ENCODE measurements around the gene ARHGEF3. TPM values are rescaled to one million over a fixed set of nuclear protein-coding genes. Genes with fewer than 3 reads are reported as not detected.

ARHGEF3 gene
- total RNA-seq, 3 donors from 2014 or later (not counting 1 experiment from before 2014, with no cell fraction given), result 112 to 211 (median 135) TPM

- H3K9me3 Mint-ChIP-seq, result no peaks in the 10 kb centered on the region
- no peak overlapping the region for H3K27ac ChIP-seq (ENCODE audit: low read length)
- no peak overlapping the region for H3K4me3 Mint-ChIP-seq
- H3K27me3 Mint-ChIP-seq (ENCODE audit: low read depth in 2 of 2), result no peaks in the 10 kb centered on the region
- H3K4me1 Mint-ChIP-seq, result peaks cover 5 to 9% of the 10 kb centered on the region in 2 donors
- no peak for ATAC-seq
- no peaks in the 10 kb centered on the region for H3K9me3 ChIP-seq (ENCODE audit: control insufficient read depth, insufficient read depth, low read length)
- no peak overlapping the region for H3K4me3 ChIP-seq (ENCODE audit: low read length)
- WGBS (ENCODE audit: insufficient coverage), result 96% methylated on average over 9 of the region's 9 CpGs
- no peaks in the 10 kb centered on the region for H3K36me3 ChIP-seq (ENCODE audit: control insufficient read depth, insufficient read depth, low read length)
- no peak for DNase-seq
- H3K27ac Mint-ChIP-seq, result no peak overlapping the region
- intact Hi-C loops (cut with micrococcal nuclease), result no loop called here
- TF ChIP-seq CTCF (IDR thresholded peaks at IDR 0.05), result no peak
- H3K27me3 ChIP-seq (ENCODE audit: control insufficient read depth, insufficient read depth, low read length), result no peaks in the 10 kb centered on the region
- H3K4me1 ChIP-seq (ENCODE audit: control insufficient read depth, insufficient read depth, low read length), result peaks cover 5% of the 10 kb centered on the region
- H3K36me3 Mint-ChIP-seq, result no peaks in the 10 kb centered on the region
Measured at GRCh38 chr3:56839784-56840715, 38.3 kb upstream of the ARHGEF3 start.

- no peak for ATAC-seq
- WGBS (ENCODE audit: insufficient coverage), result 89% methylated on average over 3 of the region's 4 CpGs
- no peak for TF ChIP-seq CTCF (IDR thresholded peaks at IDR 0.05)
- no peaks in the 10 kb centered on the region for H3K9me3 Mint-ChIP-seq
- no peak overlapping the region for H3K27ac Mint-ChIP-seq
- no peaks in the 10 kb centered on the region for H3K27me3 ChIP-seq (ENCODE audit: control insufficient read depth, insufficient read depth, low read length)
- H3K4me3 Mint-ChIP-seq, result no peak overlapping the region
- no peaks in the 10 kb centered on the region for H3K36me3 ChIP-seq (ENCODE audit: control insufficient read depth, insufficient read depth, low read length)
- H3K27me3 Mint-ChIP-seq (ENCODE audit: low read depth in 2 of 2), result no peaks in the 10 kb centered on the region
- H3K4me3 ChIP-seq (ENCODE audit: low read length), result no peak overlapping the region
- intact Hi-C loops (cut with micrococcal nuclease), result no loop called here
- H3K36me3 Mint-ChIP-seq, result no peaks in the 10 kb centered on the region
- DNase-seq, result no peak
- no peaks in the 10 kb centered on the region for H3K9me3 ChIP-seq (ENCODE audit: control insufficient read depth, insufficient read depth, low read length)
- peaks cover 5% of the 10 kb centered on the region in 2 donors for H3K4me1 Mint-ChIP-seq
- no peak overlapping the region for H3K27ac ChIP-seq (ENCODE audit: low read length)
- H3K4me1 ChIP-seq (ENCODE audit: control insufficient read depth, insufficient read depth, low read length), result peaks cover 5% of the 10 kb centered on the region
Measured at GRCh38 chr3:56838448-56838847, 36.7 kb upstream of the ARHGEF3 start.

GRCh38 chr3:56837196-56837955, 35.6 kb upstream of the ARHGEF3 start:
- DNase-seq (no peak), ATAC-seq (no peak)
- Mint-ChIP-seq H3K27ac (no peak overlapping the region), H3K9me3 (no peaks in the 10 kb centered on the region), H3K4me3 (no peak overlapping the region), H3K4me1 (peaks cover 10 to 11% of the 10 kb centered on the region in 2 donors), H3K36me3 (no peaks in the 10 kb centered on the region), H3K27me3 (ENCODE audit: low read depth in 2 of 2) (no peaks in the 10 kb centered on the region)
- WGBS (ENCODE audit: insufficient coverage), result 68% methylated on average over 9 of the region's 9 CpGs
- no peaks in the 10 kb centered on the region for H3K27me3 ChIP-seq (ENCODE audit: control insufficient read depth, insufficient read depth, low read length)
- H3K4me1 ChIP-seq (ENCODE audit: control insufficient read depth, insufficient read depth, low read length), result peaks cover 5% of the 10 kb centered on the region
- H3K27ac ChIP-seq (ENCODE audit: low read length), result no peak overlapping the region
- no peaks in the 10 kb centered on the region for H3K9me3 ChIP-seq (ENCODE audit: control insufficient read depth, insufficient read depth, low read length)
- no peaks in the 10 kb centered on the region for H3K36me3 ChIP-seq (ENCODE audit: control insufficient read depth, insufficient read depth, low read length)
- H3K4me3 ChIP-seq (ENCODE audit: low read length), result no peak overlapping the region
- TF ChIP-seq CTCF (IDR thresholded peaks at IDR 0.05), result no peak
- intact Hi-C loops (cut with micrococcal nuclease), result no loop called here

Data from natural killer cell (primary cell).